ENCODE measurements around the gene DDO. TPM values are rescaled to one million over a fixed set of nuclear protein-coding genes. Genes with fewer than 3 reads are reported as not detected.

DDO gene
- total and polyA plus RNA-seq, 2 donors (not counting 3 experiments of a cell fraction or from before 2014, with no cell fraction given) = not detected

DNA sequence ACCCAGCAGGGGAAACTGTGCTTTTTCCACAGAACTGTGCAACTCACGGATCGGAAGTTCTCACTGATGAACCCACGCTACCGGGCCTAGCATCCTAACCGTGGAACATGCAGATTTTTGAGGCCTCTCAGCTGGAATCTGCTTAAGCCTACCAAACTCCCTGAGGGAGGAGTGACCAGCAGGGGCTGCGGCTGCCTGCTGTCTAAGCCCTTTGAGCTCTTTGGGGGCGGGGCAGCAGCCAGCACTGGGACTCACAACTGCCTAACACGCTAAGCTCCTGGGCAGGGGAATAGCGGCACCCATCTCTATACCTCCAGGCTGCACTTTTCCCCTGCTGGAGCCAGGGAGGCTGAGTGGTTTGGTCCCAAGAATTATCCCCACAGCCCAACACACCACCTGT lies 36.8 kb downstream of the DDO start:
- H3K9ac ChIP-seq (replicated peaks; ENCODE audit: extremely low read depth, insufficient read depth, low read length) = no peak overlapping the region
- no peaks in the 10 kb centered on the region for H3K9me3 ChIP-seq (replicated peaks; ENCODE audit: control insufficient read depth, insufficient read depth, low read length)
- H4K20me1 ChIP-seq (replicated peaks; ENCODE audit: control insufficient read depth, extremely low read depth, insufficient read depth, low read length) = no peaks in the 10 kb centered on the region
- ChIA-PET POLR2A (no interaction called here), CTCF (no interaction called here)
- no peak for DNase-seq (ENCODE audit: low read depth, low spot score)
- no TSS peak for BruUV-seq (replicated peaks)
- TF ChIP-seq, protein P1, sequence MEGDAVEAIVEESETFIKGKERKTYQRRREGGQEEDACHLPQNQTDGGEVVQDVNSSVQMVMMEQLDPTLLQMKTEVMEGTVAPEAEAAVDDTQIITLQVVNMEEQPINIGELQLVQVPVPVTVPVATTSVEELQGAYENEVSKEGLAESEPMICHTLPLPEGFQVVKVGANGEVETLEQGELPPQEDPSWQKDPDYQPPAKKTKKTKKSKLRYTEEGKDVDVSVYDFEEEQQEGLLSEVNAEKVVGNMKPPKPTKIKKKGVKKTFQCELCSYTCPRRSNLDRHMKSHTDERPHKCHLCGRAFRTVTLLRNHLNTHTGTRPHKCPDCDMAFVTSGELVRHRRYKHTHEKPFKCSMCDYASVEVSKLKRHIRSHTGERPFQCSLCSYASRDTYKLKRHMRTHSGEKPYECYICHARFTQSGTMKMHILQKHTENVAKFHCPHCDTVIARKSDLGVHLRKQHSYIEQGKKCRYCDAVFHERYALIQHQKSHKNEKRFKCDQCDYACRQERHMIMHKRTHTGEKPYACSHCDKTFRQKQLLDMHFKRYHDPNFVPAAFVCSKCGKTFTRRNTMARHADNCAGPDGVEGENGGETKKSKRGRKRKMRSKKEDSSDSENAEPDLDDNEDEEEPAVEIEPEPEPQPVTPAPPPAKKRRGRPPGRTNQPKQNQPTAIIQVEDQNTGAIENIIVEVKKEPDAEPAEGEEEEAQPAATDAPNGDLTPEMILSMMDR (IDR thresholded peaks at IDR 0.05; ENCODE audit: extremely low read depth in 1 of 2, insufficient read depth in 1 of 2, low read depth in 1 of 2, low read length in 2 of 2) = no peak
- no peaks in the 10 kb centered on the region for H3K36me3 ChIP-seq (ENCODE audit: control insufficient read depth in 2 of 2, extremely low read depth in 1 of 2, insufficient read depth in 2 of 2, low read length in 2 of 2)
- H3K27me3 ChIP-seq (ENCODE audit: control insufficient read depth in 2 of 2, insufficient read depth in 2 of 2, low read length in 2 of 2) = peaks cover 3 to 12% of the 10 kb centered on the region in 2 experiments
- no peak overlapping the region for H3K4me2 ChIP-seq (ENCODE audit: insufficient read depth, low read length)
- H3K9me1 ChIP-seq (replicated peaks; ENCODE audit: control insufficient read depth, extremely low read depth, insufficient read depth, low read length) = no peaks in the 10 kb centered on the region
- no peak for FAIRE-seq
- intact Hi-C loops (cut with micrococcal nuclease) = no loop called here
- no peaks in the 10 kb centered on the region for H3K4me1 ChIP-seq (ENCODE audit: control insufficient read depth, extremely low read depth, insufficient read depth, low read length)
- H3K4me3 ChIP-seq (replicated peaks in 1 of 3; ENCODE audit: insufficient read depth in 1 of 3, low read depth in 1 of 3, low read length in 3 of 3) = no peak overlapping the region
- H2AFZ ChIP-seq (ENCODE audit: low read depth, low read length) = no peak overlapping the region
- dilution Hi-C loops (cut with MboI; ENCODE audit: extremely low pct_ligation_motif_present, low sequenced_read_pairs) = no loop called here
- H3K79me2 ChIP-seq (ENCODE audit: control insufficient read depth, insufficient read depth, low read length) = no peaks in the 10 kb centered on the region
- H3K27ac ChIP-seq (ENCODE audit: insufficient read depth, low read depth, low read length) = no peak overlapping the region

DNA sequence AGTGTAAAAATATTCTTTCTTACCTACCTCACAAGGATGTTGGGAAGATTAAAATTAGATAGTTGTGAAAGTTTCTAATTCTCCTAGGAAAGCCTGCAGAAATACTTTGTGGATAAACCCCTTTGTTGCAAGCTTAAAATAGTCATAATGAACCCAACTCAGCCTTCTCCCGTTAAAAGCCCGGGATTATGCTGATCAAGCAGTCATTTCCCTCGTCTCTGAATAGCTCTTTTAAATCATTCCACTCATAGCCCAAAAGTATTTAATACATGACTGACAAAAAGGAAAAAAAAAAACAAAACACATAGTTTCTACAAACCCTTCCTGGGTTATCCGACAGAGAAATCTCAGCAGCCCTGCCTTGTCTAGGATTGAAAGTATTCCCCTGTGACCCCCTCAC lies 46.3 kb downstream of the DDO start:
- Histone ChIP-seq H3K4me3 (replicated peaks in 1 of 3; ENCODE audit: insufficient read depth in 1 of 3, low read depth in 1 of 3, low read length in 3 of 3) (no peak overlapping the region), H3K27ac (ENCODE audit: insufficient read depth, low read depth, low read length) (no peak overlapping the region), H4K20me1 (replicated peaks; ENCODE audit: control insufficient read depth, extremely low read depth, insufficient read depth, low read length) (no peaks in the 10 kb centered on the region), H3K9me1 (replicated peaks; ENCODE audit: control insufficient read depth, extremely low read depth, insufficient read depth, low read length) (no peaks in the 10 kb centered on the region), H3K79me2 (ENCODE audit: control insufficient read depth, insufficient read depth, low read length) (no peaks in the 10 kb centered on the region), H3K9me3 (replicated peaks; ENCODE audit: control insufficient read depth, insufficient read depth, low read length) (no peaks in the 10 kb centered on the region), H3K4me2 (ENCODE audit: insufficient read depth, low read length) (no peak overlapping the region), H3K36me3 (ENCODE audit: control insufficient read depth in 2 of 2, extremely low read depth in 1 of 2, insufficient read depth in 2 of 2, low read length in 2 of 2) (no peaks in the 10 kb centered on the region), H3K9ac (replicated peaks; ENCODE audit: extremely low read depth, insufficient read depth, low read length) (no peak overlapping the region), H3K4me1 (ENCODE audit: control insufficient read depth, extremely low read depth, insufficient read depth, low read length) (no peaks in the 10 kb centered on the region), H3K27me3 (ENCODE audit: control insufficient read depth in 2 of 2, insufficient read depth in 2 of 2, low read length in 2 of 2) (peaks cover 18 to 42% of the 10 kb centered on the region in 2 experiments), H2AFZ (ENCODE audit: low read depth, low read length) (no peak overlapping the region)
- ChIA-PET POLR2A (no interaction called here), CTCF (interaction anchor here (1.2 kb wide), 1 partner anchor 27 kb away, joined by 3 read pairs; no protein-coding TSS in a partner anchor)
- DNase-seq (ENCODE audit: low read depth, low spot score) (no peak), FAIRE-seq (no peak)
- intact Hi-C loops (cut with micrococcal nuclease) = no loop called here
- dilution Hi-C loops (cut with MboI; ENCODE audit: extremely low pct_ligation_motif_present, low sequenced_read_pairs) = no loop called here
- no peak for TF ChIP-seq FOS (IDR thresholded peaks at IDR 0.05; ENCODE audit: borderline replicate concordance, insufficient read depth, low read length)
- no peak for TF ChIP-seq POLR2AphosphoS5 (IDR thresholded peaks at IDR 0.05; ENCODE audit: insufficient read depth, low read depth, low read length)
- TF ChIP-seq POLR2A (IDR thresholded peaks at IDR 0.05; ENCODE audit: low read depth, low read length) = no peak
- no peak for TF ChIP-seq MYC (IDR thresholded peaks at IDR 0.05; ENCODE audit: low read depth, low read length)
- TF ChIP-seq, protein P2, sequence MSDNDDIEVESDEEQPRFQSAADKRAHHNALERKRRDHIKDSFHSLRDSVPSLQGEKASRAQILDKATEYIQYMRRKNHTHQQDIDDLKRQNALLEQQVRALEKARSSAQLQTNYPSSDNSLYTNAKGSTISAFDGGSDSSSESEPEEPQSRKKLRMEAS (IDR thresholded peaks at IDR 0.05; ENCODE audit: insufficient read depth, insufficient read length) = no peak
- no peak for TF ChIP-seq GATA2 (IDR thresholded peaks at IDR 0.05; ENCODE audit: insufficient read depth, insufficient read length, low read depth, low read length)
- TF ChIP-seq, protein P1 (IDR thresholded peaks at IDR 0.05; ENCODE audit: extremely low read depth in 1 of 2, insufficient read depth in 1 of 2, low read depth in 1 of 2, low read length in 2 of 2) = no peak
- no peak for TF ChIP-seq JUN (IDR thresholded peaks at IDR 0.05; ENCODE audit: borderline replicate concordance, insufficient read depth, insufficient read length, low read depth)
- BruUV-seq (replicated peaks) = no TSS peak
